SK-N-MC (cell line): ENCODE data around the gene MGAT5.

Source experiments
- EZH2 ChIP-seq: fragments of 200-600 bp; sonication (generic); IDR thresholded peaks from one replicate; pipeline ENCODE4 v1.6.1; 2017; ENCODE audit warnings: antibody characterized with exemption
- FOXP2 ChIP-seq: optimal IDR thresholded peaks from 2 replicates; pipeline ENCODE3; 2011; ENCODE audit warnings: mild to moderate bottlenecking, moderate library complexity; ENCODE audit not compliant: insufficient read depth; ENCODE audit errors: extremely low read length, control extremely low read depth
- POLR2AphosphoS5 ChIP-seq: IDR thresholded peaks from 2 replicates; pipeline ENCODE4 v1.6.1; 2012; ENCODE audit warnings: mild to moderate bottlenecking, low read depth, low read length, borderline replicate concordance

- TF ChIP-seq EZH2 (no peak), FOXP2 (no peak), POLR2AphosphoS5 (no peak)
These were observed 28.0 kb upstream of the MGAT5 start for GRCh38 chr2:134225841-134226240.
